ENCODE measurements around the gene PARD6A. TPM values are rescaled to one million over a fixed set of nuclear protein-coding genes. Genes with fewer than 3 reads are reported as not detected.

The PARD6A gene
- total RNA-seq, 2 donors from 2014 or later: 3.9 to 5.6 TPM

DNA sequence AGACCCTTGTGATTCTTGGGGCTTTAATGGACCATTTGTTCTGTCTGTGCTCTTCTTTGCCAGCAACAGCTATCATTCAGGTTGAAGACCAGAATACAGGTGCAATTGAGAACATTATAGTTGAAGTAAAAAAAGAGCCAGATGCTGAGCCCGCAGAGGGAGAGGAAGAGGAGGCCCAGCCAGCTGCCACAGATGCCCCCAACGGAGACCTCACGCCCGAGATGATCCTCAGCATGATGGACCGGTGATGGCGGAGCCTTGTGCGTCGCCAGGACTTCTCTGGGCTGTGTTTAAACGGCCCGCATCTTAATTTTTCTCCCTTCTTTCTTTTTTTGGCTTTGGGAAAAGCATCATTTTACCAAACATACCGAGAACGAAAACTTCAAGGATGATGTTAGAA lies 23.1 kb upstream of the PARD6A start:
- Histone ChIP-seq H3K4me3 (no peak overlapping the region), H3K27ac (no peak overlapping the region), H3K9me3 (no peaks in the 10 kb centered on the region), H3K27me3 (no peaks in the 10 kb centered on the region), H3K4me1 (peaks cover 0 to 13% of the 10 kb centered on the region in 2 donors), H3K36me3 (peaks cover 36% of the 10 kb centered on the region)
- no peak for TF ChIP-seq CTCF (IDR thresholded peaks at IDR 0.05)
- DNase-seq (ENCODE audit: low spot score): no peak

DNA sequence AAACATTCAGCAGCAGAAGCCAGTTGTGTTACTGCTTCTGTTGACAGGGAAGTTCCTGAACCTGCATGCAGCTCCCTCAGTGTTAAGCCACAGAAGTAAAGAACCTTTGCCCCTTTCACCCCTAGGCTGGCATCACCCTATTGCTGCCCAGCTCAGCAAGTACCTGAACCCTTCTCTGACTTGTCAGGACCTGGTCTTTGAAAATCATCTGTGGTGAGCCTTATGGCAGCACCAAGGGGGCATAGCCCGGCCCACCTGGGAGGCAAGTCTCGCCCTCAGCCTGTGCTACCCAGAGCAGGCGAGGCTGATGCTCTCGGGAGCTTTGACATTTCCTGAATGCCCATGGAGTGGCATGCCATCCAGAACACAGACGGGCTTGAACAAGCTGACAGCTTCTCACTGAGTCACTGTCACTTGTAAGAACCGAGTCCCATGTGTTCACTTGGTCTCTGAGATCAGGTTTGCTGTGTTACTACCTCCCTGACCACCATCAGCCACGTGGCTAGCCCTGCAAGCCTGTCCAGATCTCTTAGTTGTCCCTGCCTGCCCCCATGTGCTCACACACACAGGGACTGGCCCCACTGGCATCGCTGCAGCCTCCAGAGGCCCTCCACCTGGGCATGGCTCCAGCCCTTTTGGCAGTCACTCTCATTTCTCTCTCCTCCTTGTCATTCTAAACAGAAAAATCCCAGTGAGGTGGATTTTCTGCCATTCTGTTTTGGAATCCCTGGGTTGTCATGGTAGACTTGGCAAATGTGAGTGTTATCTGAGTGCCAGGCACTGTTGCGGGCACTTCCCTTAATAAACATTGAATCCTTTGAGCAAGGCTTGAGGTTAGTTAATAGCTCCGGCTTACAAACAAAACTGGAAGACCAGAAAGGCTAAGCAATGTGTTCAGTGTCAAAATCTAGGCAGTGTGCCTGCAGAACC lies 18.7 kb upstream of the PARD6A start:
- DNase-seq (ENCODE audit: low spot score): no peak
- Histone ChIP-seq H3K4me3 (no peak overlapping the region), H3K27me3 (peaks cover 4 to 5% of the 10 kb centered on the region in 2 donors), H3K36me3 (peaks cover 18% of the 10 kb centered on the region), H3K9me3 (no peaks in the 10 kb centered on the region), H3K4me1 (peaks cover 0 to 22% of the 10 kb centered on the region in 2 donors), H3K27ac (no peak overlapping the region)
- no peak for TF ChIP-seq CTCF (IDR thresholded peaks at IDR 0.05)

- DNase-seq (ENCODE audit: low spot score): no peak
- Histone ChIP-seq H3K27me3 (peaks cover 7 to 19% of the 10 kb centered on the region in 2 donors), H3K4me3 (no peak overlapping the region), H3K36me3 (no peaks in the 10 kb centered on the region), H3K27ac (no peak overlapping the region), H3K9me3 (no peaks in the 10 kb centered on the region), H3K4me1 (peaks cover 0 to 29% of the 10 kb centered on the region in 2 donors)
- TF ChIP-seq CTCF (IDR thresholded peaks at IDR 0.05): no peak
Observed at GRCh38 chr16:67644038-67644437, 16.7 kb upstream of the PARD6A start.

DNA sequence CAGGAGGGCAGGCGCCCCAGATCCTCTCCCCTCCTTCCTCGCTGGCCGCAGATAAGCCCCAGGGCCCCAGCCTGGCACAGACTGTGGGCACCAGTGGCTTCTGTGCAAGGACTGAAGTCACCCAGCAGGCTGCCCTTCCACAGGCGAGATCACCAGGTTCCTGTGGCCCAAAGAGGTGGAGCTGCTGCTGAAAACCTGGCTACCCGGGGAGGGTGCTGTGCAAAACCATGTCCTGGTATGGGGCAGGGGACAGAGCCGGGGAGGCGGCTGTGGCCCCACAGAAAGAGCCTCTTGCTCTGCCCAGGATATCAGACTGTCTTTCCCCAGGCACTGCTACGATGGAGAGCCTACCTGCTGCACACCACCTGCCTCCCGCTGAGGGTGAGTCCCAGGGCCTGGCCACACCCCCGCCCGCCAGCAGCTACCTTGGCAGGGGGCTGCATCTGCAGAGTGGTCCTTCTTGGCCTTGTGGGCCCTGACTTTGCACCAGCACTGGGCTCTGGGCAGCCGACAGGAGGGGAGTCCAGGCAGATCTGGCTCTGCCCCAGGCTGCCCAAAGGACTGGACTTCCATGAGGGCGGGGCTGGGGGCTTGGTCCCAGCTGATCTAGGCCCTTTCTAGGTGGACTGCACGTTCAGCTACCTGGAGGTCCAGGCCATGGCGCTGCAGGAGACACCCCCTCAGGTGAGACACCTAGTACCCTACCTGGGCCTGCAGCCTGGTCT lies 15.2 kb upstream of the PARD6A start:
- H3K9me3 ChIP-seq: no peaks in the 10 kb centered on the region
- H3K27me3 ChIP-seq: peaks cover 7 to 23% of the 10 kb centered on the region in 2 donors
- H3K4me3 ChIP-seq: no peak overlapping the region
- no peaks in the 10 kb centered on the region for H3K36me3 ChIP-seq
- no peak overlapping the region for H3K27ac ChIP-seq
- peaks cover 0 to 35% of the 10 kb centered on the region in 2 donors for H3K4me1 ChIP-seq
- DNase-seq (ENCODE audit: low spot score): no peak
- no peak for TF ChIP-seq CTCF (IDR thresholded peaks at IDR 0.05)

GRCh38 chr16:67647111-67647651 lies 13.6 kb upstream of the PARD6A start:
- Histone ChIP-seq H3K4me3 (no peak overlapping the region), H3K9me3 (no peaks in the 10 kb centered on the region), H3K4me1 (peaks cover 0 to 27% of the 10 kb centered on the region in 2 donors), H3K27me3 (peaks cover 7 to 23% of the 10 kb centered on the region in 2 donors), H3K27ac (no peak overlapping the region), H3K36me3 (no peaks in the 10 kb centered on the region)
- TF ChIP-seq CTCF (IDR thresholded peaks at IDR 0.05): no peak
- no peak for DNase-seq (ENCODE audit: low spot score)

All from right atrium auricular region (tissue), 2 donors.